GM08714 (cell line): Measurements from ENCODE around the gene PSMB1.
A peak's percentile ranks its signal among the peaks of the same experiment; 100 is the strongest.
"Not testable (repeated sequence)": the region's sequence is repeated elsewhere in the genome, so short reads cannot be mapped to it uniquely, and the experiment has no call there.

ENCODE experiments used
- H3K4me3 ChIP-seq: fragments of 200-500 bp; sonication (Bioruptor generic); 2 replicates; pipeline ENCODE4 v1.5.1; 2014; ENCODE audit warnings: mild to moderate bottlenecking, low read length, inconsistent platforms
- ZNF274 ChIP-seq: IDR thresholded peaks from 2 replicates; pipeline ENCODE4 v1.6.1; 2012; ENCODE audit warnings: mild to moderate bottlenecking, low read depth, low read length

The PSMB1 gene

GRCh38 chr6:170554013-170554795, 1.1 kb upstream of the PSMB1 start, which contains the start of gene TBP:
TSS of gene TBP (plus strand) at chr6:170554369. CDS start at chr6:170557030, 2,661 bp downstream.
- peak within 1 kb of the TSS; percentile 99 for H3K4me3 ChIP-seq
- TF ChIP-seq ZNF274: no peak

GRCh38 chr6:170553534-170554012, 466 bp upstream of the PSMB1 start:
- TF ChIP-seq ZNF274: no peak
- peak overlapping the region; percentile 99 for H3K4me3 ChIP-seq

- TF ChIP-seq ZNF274: no peak
Measured at GRCh38 chr6:170545405-170545804, 7.7 kb downstream of the PSMB1 start.

GRCh38 chr6:170542031-170542719, 10.9 kb downstream of the PSMB1 start:
- TF ChIP-seq ZNF274: no peak

More at GRCh38 chr6:170545405-170545804, 7.7 kb downstream of the PSMB1 start:
- no peak overlapping the region for H3K4me3 ChIP-seq

GRCh38 chr6:170537329-170537728, 15.8 kb downstream of the PSMB1 start:
- TF ChIP-seq ZNF274: no peak
- H3K4me3 ChIP-seq: no peak overlapping the region

More at GRCh38 chr6:170542031-170542719, 10.9 kb downstream of the PSMB1 start:
- no peak overlapping the region for H3K4me3 ChIP-seq

GRCh38 chr6:170536671-170537070, 16.4 kb downstream of the PSMB1 start:
- TF ChIP-seq ZNF274: no peak
- no peak overlapping the region for H3K4me3 ChIP-seq

GRCh38 chr6:170535004-170535403, 18.1 kb downstream of the PSMB1 start:
- TF ChIP-seq ZNF274: no peak
- no peak overlapping the region for H3K4me3 ChIP-seq

GRCh38 chr6:170533792-170534191, 19.3 kb downstream of the PSMB1 start:
- no peak for TF ChIP-seq ZNF274
- H3K4me3 ChIP-seq: no peak overlapping the region

GRCh38 chr6:170532867-170533488, 20.1 kb downstream of the PSMB1 start:
- no peak overlapping the region for H3K4me3 ChIP-seq
- no peak for TF ChIP-seq ZNF274

GRCh38 chr6:170529839-170530469, 23.2 kb downstream of the PSMB1 start:
- no peak overlapping the region for H3K4me3 ChIP-seq
- no peak for TF ChIP-seq ZNF274

GRCh38 chr6:170527995-170528394, 25.1 kb downstream of the PSMB1 start:
- H3K4me3 ChIP-seq: not testable (repeated sequence)

GRCh38 chr6:170525795-170526194, 27.3 kb downstream of the PSMB1 start:
- TF ChIP-seq ZNF274: no peak

GRCh38 chr6:170524172-170524502, 29.0 kb downstream of the PSMB1 start:
- no peak for TF ChIP-seq ZNF274
- no peak overlapping the region for H3K4me3 ChIP-seq

More at GRCh38 chr6:170525795-170526194, 27.3 kb downstream of the PSMB1 start:
- H3K4me3 ChIP-seq: no peak overlapping the region
